IgD-negative memory B cell (primary cell): ENCODE measurements around the gene ELK1. TPM values are rescaled to one million over a fixed set of nuclear protein-coding genes. Genes with fewer than 3 reads are reported as not detected.

Experiments used
- H3K27ac Mint-ChIP-seq, 3 donors: one replicate each; pipeline ENCODE4 v1.8.0; 2020 to 2022; ENCODE audit warnings: mild to moderate bottlenecking in 3 of 3, mixed read lengths in 3 of 3, moderate library complexity in 1 of 3
- H3K27me3 Mint-ChIP-seq: one replicate; pipeline ENCODE4 v1.8.0; 2021; ENCODE audit warnings: mixed read lengths
- H3K36me3 Mint-ChIP-seq: one replicate; pipeline ENCODE4 v1.8.0; 2020; ENCODE audit warnings: mild to moderate bottlenecking, mixed read lengths
- H3K4me1 Mint-ChIP-seq, 3 donors: one replicate each; pipeline ENCODE4 v1.8.0; 2020 to 2022; ENCODE audit warnings: mixed read lengths in 3 of 3, mild to moderate bottlenecking in 1 of 3
- H3K4me3 Mint-ChIP-seq, 4 donors: one replicate each; pipeline ENCODE4 v1.8.0; 2020 to 2022; ENCODE audit warnings: mild to moderate bottlenecking in 4 of 4, mixed read lengths in 4 of 4, moderate library complexity in 3 of 4
- H3K9me3 Mint-ChIP-seq, 3 donors: one replicate each; pipeline ENCODE4 v1.8.0; 2020 to 2021; ENCODE audit warnings: mixed read lengths in 3 of 3, mild to moderate bottlenecking in 1 of 3
- polyA plus RNA-seq: library from polyadenylated mRNA; unstranded; fragments of 300-500 nt; fragmentation: Illumina TruSeq; gene quantifications from one replicate; pipeline ENCODE4 v1.2.3, GENCODE V29; 2021

The ELK1 gene
- polyA plus RNA-seq, 1 donor from 2014 or later = 16.0 TPM

- Mint-ChIP-seq H3K36me3 (no peaks in the 10 kb centered on the region), H3K27me3 (peaks cover 2% of the 10 kb centered on the region), H3K9me3 (peaks cover 0 to 3% (median 0%) of the 10 kb centered on the region in 3 donors), H3K27ac (no peak overlapping the region), H3K4me3 (no peak overlapping the region), H3K4me1 (peaks cover 0 to 4% (median 3%) of the 10 kb centered on the region in 3 donors)
Observed at GRCh38 chrX:47586043-47586787, 64.1 kb downstream of the ELK1 start.

Other genes starting within 250 kb of the ELK1 start
- gene ZNF41, start 167.3 kb downstream of the ELK1 start, polyA plus RNA-seq = 8.6 TPM
- 93.7 TPM for gene ARAF, start 89.4 kb downstream of the ELK1 start, polyA plus RNA-seq
- 22.8 TPM for gene TIMP1, start 68.1 kb downstream of the ELK1 start, polyA plus RNA-seq
- gene SYN1, start 30.7 kb downstream of the ELK1 start, polyA plus RNA-seq = not detected
- 0.95 TPM for gene CFP, start 20.6 kb downstream of the ELK1 start, polyA plus RNA-seq
- gene UXT, start 8.6 kb upstream of the ELK1 start, polyA plus RNA-seq = 302 TPM
- gene ZNF81, start 186.3 kb upstream of the ELK1 start, polyA plus RNA-seq = 2.8 TPM